Hepatocyte (in vitro differentiated cells): ENCODE results near the gene PVR. TPM values are rescaled to one million over a fixed set of nuclear protein-coding genes. Genes with fewer than 3 reads are reported as not detected.

Experiments used
- DNase-seq: peaks from one replicate; pipeline ENCODE4 v3.0.0-alpha.2; 2016; ENCODE audit warnings: low spot score
- H2AFZ ChIP-seq: fragments of 200-600 bp; sonication (generic); 2 replicates; pipeline ENCODE4 v1.6.0; 2016; ENCODE audit warnings: antibody characterized with exemption, mild to moderate bottlenecking
- H3K27ac ChIP-seq: fragments of 200-600 bp; sonication (generic); 2 replicates; pipeline ENCODE4 v1.5.1; 2016; ENCODE audit warnings: mild to moderate bottlenecking
- H3K27me3 ChIP-seq: fragments of 200-600 bp; sonication (generic); 2 replicates; pipeline ENCODE4 v1.6.1; 2016
- H3K36me3 ChIP-seq: fragments of 200-600 bp; sonication (generic); replicated peaks from 2 replicates; pipeline ENCODE4 v1.5.1; 2016; ENCODE audit warnings: low read depth; ENCODE audit not compliant: insufficient read depth
- H3K4me1 ChIP-seq: fragments of 200-600 bp; sonication (generic); 2 replicates; pipeline ENCODE4 v1.5.1; 2016; ENCODE audit warnings: mild to moderate bottlenecking, moderate library complexity; ENCODE audit not compliant: insufficient read depth
- H3K4me2 ChIP-seq: fragments of 200-600 bp; sonication (generic); 2 replicates; pipeline ENCODE4 v1.6.0; 2016
- H3K4me3 ChIP-seq: fragments of 200-600 bp; sonication (generic); 2 replicates; pipeline ENCODE4 v1.5.1; 2016; ENCODE audit warnings: mild to moderate bottlenecking
- H3K79me2 ChIP-seq: fragments of 200-600 bp; sonication (generic); 2 replicates; pipeline ENCODE4 v1.6.0; 2017; ENCODE audit warnings: mild to moderate bottlenecking
- H3K9me2 ChIP-seq: fragments of 200-600 bp; sonication (generic); replicated peaks from 2 replicates; pipeline ENCODE4 v1.6.0; 2017; ENCODE audit warnings: mild to moderate bottlenecking; ENCODE audit not compliant: insufficient read depth
- H3K9me3 ChIP-seq: fragments of 200-600 bp; sonication (generic); 2 replicates; pipeline ENCODE4 v1.5.1; 2016; ENCODE audit warnings: low read depth, mild to moderate bottlenecking
- H4K20me1 ChIP-seq: fragments of 200-600 bp; sonication (generic); 2 replicates; pipeline ENCODE4 v1.6.0; 2016; ENCODE audit warnings: mild to moderate bottlenecking; ENCODE audit not compliant: insufficient read depth, poor library complexity, severe bottlenecking
- CTCF ChIP-seq: fragments of 200-600 bp; sonication (generic); IDR thresholded peaks from 2 replicates; pipeline ENCODE4 v1.5.1; 2016; ENCODE audit warnings: antibody characterized with exemption, mild to moderate bottlenecking; ENCODE audit not compliant: poor library complexity
- EZH2 ChIP-seq: fragments of 200-600 bp; sonication (generic); IDR thresholded peaks from 2 replicates; pipeline ENCODE4 v1.6.1; 2016; ENCODE audit warnings: antibody characterized with exemption, mild to moderate bottlenecking, borderline replicate concordance
- EZH2phosphoT487 ChIP-seq: fragments of 200-600 bp; sonication (generic); IDR thresholded peaks from one replicate; pipeline ENCODE4 v1.6.1; 2018; ENCODE audit warnings: antibody characterized with exemption, mild to moderate bottlenecking, low read depth, moderate library complexity; ENCODE audit not compliant: unreplicated experiment, severe bottlenecking
- WGBS: methylation state at CpG from one replicate; pipeline ENCODE4 v1.1.6; 2016; ENCODE audit warnings: low lambda C conversion rate; ENCODE audit errors: missing lambda C conversion rate; 5-methylcytosine and 5-hydroxymethylcytosine counted together
- polyA plus RNA-seq: library from polyadenylated mRNA; unstranded; fragments of >200 nt; fragmentation: Nextera tagmentation; extraction: Ambion mirVana; gene quantifications from 2 replicates; pipeline ENCODE4 v1.2.1, GENCODE V29; 2016
- total RNA-seq: library from RNA; depleted of rRNA; stranded (reverse); fragments of >200 nt; gene quantifications from 2 replicates; pipeline ENCODE4 v1.2.3, GENCODE V29; 2014

The PVR gene
- total and polyA plus RNA-seq, 2 experiments from 2014 or later: 85.6 to 123 TPM

- Histone ChIP-seq H2AFZ (no peak overlapping the region), H3K79me2 (no peaks in the 10 kb centered on the region), H3K4me1 (peaks cover 4% of the 10 kb centered on the region), H3K27ac (peak overlapping the region; percentile 54), H3K27me3 (no peaks in the 10 kb centered on the region), H4K20me1 (no peaks in the 10 kb centered on the region), H3K36me3 (no peaks in the 10 kb centered on the region), H3K9me2 (no peaks in the 10 kb centered on the region), H3K9me3 (no peaks in the 10 kb centered on the region), H3K4me2 (no peak overlapping the region), H3K4me3 (no peak overlapping the region)
- no peak for DNase-seq
- TF ChIP-seq CTCF (no peak), EZH2 (no peak), EZH2phosphoT487 (no peak)
- 36% methylated on average over 6 of the region's 6 CpGs for WGBS
These were observed 39.5 kb upstream of the PVR start for GRCh38 chr19:44604241-44604640.

GRCh38 chr19:44605547-44605946 is 38.2 kb upstream of the PVR start:
- Histone ChIP-seq H3K4me3 (no peak overlapping the region), H3K4me2 (no peak overlapping the region), H4K20me1 (no peaks in the 10 kb centered on the region), H3K9me2 (no peaks in the 10 kb centered on the region), H3K4me1 (peaks cover 4% of the 10 kb centered on the region), H3K79me2 (no peaks in the 10 kb centered on the region), H2AFZ (no peak overlapping the region), H3K27ac (no peak overlapping the region), H3K27me3 (no peaks in the 10 kb centered on the region), H3K9me3 (no peaks in the 10 kb centered on the region), H3K36me3 (no peaks in the 10 kb centered on the region)
- no peak for TF ChIP-seq EZH2phosphoT487
- TF ChIP-seq EZH2: no peak
- no peak for TF ChIP-seq CTCF
- WGBS: 68% methylated on average over 1 of the region's 1 CpG
- DNase-seq: no peak

GRCh38 chr19:44607049-44607448 is 36.7 kb upstream of the PVR start:
- Histone ChIP-seq H2AFZ (no peak overlapping the region), H3K79me2 (no peaks in the 10 kb centered on the region), H3K27me3 (no peaks in the 10 kb centered on the region), H3K9me2 (no peaks in the 10 kb centered on the region), H4K20me1 (no peaks in the 10 kb centered on the region), H3K4me2 (no peak overlapping the region), H3K9me3 (no peaks in the 10 kb centered on the region), H3K36me3 (no peaks in the 10 kb centered on the region), H3K27ac (no peak overlapping the region), H3K4me1 (peaks cover 4% of the 10 kb centered on the region), H3K4me3 (no peak overlapping the region)
- DNase-seq: no peak
- WGBS: 43% methylated on average over 2 of the region's 2 CpGs
- no peak for TF ChIP-seq EZH2phosphoT487
- TF ChIP-seq EZH2: no peak

GRCh38 chr19:44607917-44608316 is 35.8 kb upstream of the PVR start:
- Histone ChIP-seq H3K27ac (no peak overlapping the region), H3K9me2 (no peaks in the 10 kb centered on the region), H3K4me2 (no peak overlapping the region), H2AFZ (no peak overlapping the region), H3K36me3 (no peaks in the 10 kb centered on the region), H3K79me2 (no peaks in the 10 kb centered on the region), H3K27me3 (no peaks in the 10 kb centered on the region), H4K20me1 (no peaks in the 10 kb centered on the region), H3K9me3 (no peaks in the 10 kb centered on the region), H3K4me3 (no peak overlapping the region), H3K4me1 (peaks cover 8% of the 10 kb centered on the region)
- TF ChIP-seq EZH2: no peak
- no peak for TF ChIP-seq EZH2phosphoT487
- no peak for DNase-seq
- WGBS: 76% methylated on average over 3 of the region's 3 CpGs
